Esophagus muscularis mucosa (tissue), 4 donors: ENCODE results near the gene RAMACL. TPM values are rescaled to one million over a fixed set of nuclear protein-coding genes. Genes with fewer than 3 reads are reported as not detected.

Experiments used
- DNase-seq: peaks from one replicate; pipeline ENCODE4 v3.0.0-alpha.2; 2017; ENCODE audit errors: extremely low spot score
- H3K27ac ChIP-seq, 4 donors: fragments of 200-600 bp; sonication (generic); replicated peaks in 1 of 4; 1 replicate in 3 of 4; 2 replicates in 1 of 4; pipeline ENCODE4 v1.5.1; 2016 to 2019; ENCODE audit warnings: mild to moderate bottlenecking in 1 of 4
- H3K27me3 ChIP-seq, 4 donors: fragments of 200-600 bp; sonication (generic); one replicate each; pipeline versions ENCODE4 v1.5.1 to v1.6.0; 2016 to 2019
- H3K36me3 ChIP-seq, 4 donors: fragments of 200-600 bp; sonication (generic); one replicate each; pipeline ENCODE4 v1.5.1; 2016 to 2019
- H3K4me1 ChIP-seq, 4 donors: fragments of 200-600 bp; sonication (generic); one replicate each; pipeline ENCODE4 v1.5.1; 2016 to 2019
- H3K4me3 ChIP-seq, 4 donors: fragments of 200-600 bp; sonication (generic); 1 replicate in 2 of 4; 2 replicates in 2 of 4; pipeline ENCODE4 v1.5.1; 2016 to 2019; ENCODE audit warnings: mild to moderate bottlenecking in 4 of 4, moderate library complexity in 1 of 4
- H3K9me3 ChIP-seq, 4 donors: fragments of 200-600 bp; sonication (generic); 1 replicate in 3 of 4; 2 replicates in 1 of 4; pipeline ENCODE4 v1.5.1; 2016 to 2019
- EP300 ChIP-seq: sonication (generic); formaldehyde crosslinking; IDR thresholded peaks from one replicate; pipeline ENCODE4 v1.6.1; 2017; ENCODE audit warnings: antibody characterized with exemption
- POLR2A ChIP-seq: fragments of 450-650 bp; IDR thresholded peaks from one replicate; pipeline ENCODE4 v1.6.1; 2017; ENCODE audit warnings: antibody characterized with exemption, moderate library complexity, mild to moderate bottlenecking, low read depth
- POLR2AphosphoS5 ChIP-seq, 2 donors: sonication (generic); formaldehyde crosslinking; IDR thresholded peaks; one replicate each; pipeline ENCODE4 v1.6.1; 2017; ENCODE audit warnings: antibody characterized with exemption in 2 of 2
- WGBS: methylation state at CpG from one replicate; pipeline ENCODE4 v1.1.5; 2018; 5-methylcytosine and 5-hydroxymethylcytosine counted together
- intact Hi-C: fragments of 100-400 bp; cut with DNase I; formaldehyde crosslinking; loops from one replicate; pipeline ENCODE4 v1.15.1; 2023
- total RNA-seq, 4 donors: library from RNA; depleted of rRNA; stranded (reverse); fragments of >200 nt; gene quantifications; one replicate each; pipeline versions ENCODE4 v1.1.0 to v1.2.1, GENCODE V29; 2016
- TF ChIP-seq, protein P1 (sequence below), 3 experiments: fragments of 200-600 bp in 2 of 3; fragments of 450-650 bp in 1 of 3; sonication (generic) in 2 of 3; IDR thresholded peaks; one replicate each; pipeline ENCODE4 v1.5.1; 2017 to 2019; ENCODE audit warnings: antibody characterized with exemption in 3 of 3, mild to moderate bottlenecking in 2 of 3, moderate library complexity in 1 of 3

RAMACL gene
- total RNA-seq, 4 donors from 2014 or later: 1.2 to 2.9 (median 2.1) TPM

DNA sequence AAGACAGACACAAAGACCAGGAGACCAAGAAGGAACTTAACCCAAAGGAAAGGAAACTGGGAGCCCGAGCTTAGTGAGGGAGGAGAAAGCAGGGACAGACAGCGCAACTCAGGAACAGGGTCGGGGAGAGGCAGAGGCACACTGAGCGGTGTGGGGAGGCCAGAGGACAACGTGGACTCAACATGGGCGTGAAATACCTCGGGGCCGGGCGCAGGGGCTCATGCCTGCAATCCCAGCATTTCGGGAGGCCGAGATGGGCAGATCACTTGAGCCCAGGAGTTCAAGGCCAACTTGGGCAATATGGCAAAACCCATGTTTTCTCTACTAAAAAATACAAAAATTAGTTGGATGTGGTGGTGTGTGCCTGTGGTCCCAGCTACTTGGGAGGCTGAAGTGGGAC, 46.3 kb upstream of the RAMACL start:
- TF ChIP-seq POLR2AphosphoS5 (IDR thresholded peaks at IDR 0.05) (no peak), POLR2A (no peak), EP300 (no peak)
- TF ChIP-seq, protein P1, sequence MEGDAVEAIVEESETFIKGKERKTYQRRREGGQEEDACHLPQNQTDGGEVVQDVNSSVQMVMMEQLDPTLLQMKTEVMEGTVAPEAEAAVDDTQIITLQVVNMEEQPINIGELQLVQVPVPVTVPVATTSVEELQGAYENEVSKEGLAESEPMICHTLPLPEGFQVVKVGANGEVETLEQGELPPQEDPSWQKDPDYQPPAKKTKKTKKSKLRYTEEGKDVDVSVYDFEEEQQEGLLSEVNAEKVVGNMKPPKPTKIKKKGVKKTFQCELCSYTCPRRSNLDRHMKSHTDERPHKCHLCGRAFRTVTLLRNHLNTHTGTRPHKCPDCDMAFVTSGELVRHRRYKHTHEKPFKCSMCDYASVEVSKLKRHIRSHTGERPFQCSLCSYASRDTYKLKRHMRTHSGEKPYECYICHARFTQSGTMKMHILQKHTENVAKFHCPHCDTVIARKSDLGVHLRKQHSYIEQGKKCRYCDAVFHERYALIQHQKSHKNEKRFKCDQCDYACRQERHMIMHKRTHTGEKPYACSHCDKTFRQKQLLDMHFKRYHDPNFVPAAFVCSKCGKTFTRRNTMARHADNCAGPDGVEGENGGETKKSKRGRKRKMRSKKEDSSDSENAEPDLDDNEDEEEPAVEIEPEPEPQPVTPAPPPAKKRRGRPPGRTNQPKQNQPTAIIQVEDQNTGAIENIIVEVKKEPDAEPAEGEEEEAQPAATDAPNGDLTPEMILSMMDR (IDR thresholded peaks at IDR 0.05): no peak
- intact Hi-C loops: loop anchor here (5.0 kb wide), 1 partner anchor 55 kb away; no protein-coding TSS in a partner anchor
- 92% methylated on average over 11 of the region's 11 CpGs for WGBS
- DNase-seq: no peak
- no peaks in the 10 kb centered on the region for H3K27me3 ChIP-seq
- H3K27ac ChIP-seq: no peak overlapping the region
- H3K4me3 ChIP-seq: no peak overlapping the region
- no peaks in the 10 kb centered on the region for H3K9me3 ChIP-seq
- H3K36me3 ChIP-seq: no peaks in the 10 kb centered on the region
- H3K4me1 ChIP-seq: peaks cover 23 to 34% (median 26%) of the 10 kb centered on the region in 4 donors

DNA sequence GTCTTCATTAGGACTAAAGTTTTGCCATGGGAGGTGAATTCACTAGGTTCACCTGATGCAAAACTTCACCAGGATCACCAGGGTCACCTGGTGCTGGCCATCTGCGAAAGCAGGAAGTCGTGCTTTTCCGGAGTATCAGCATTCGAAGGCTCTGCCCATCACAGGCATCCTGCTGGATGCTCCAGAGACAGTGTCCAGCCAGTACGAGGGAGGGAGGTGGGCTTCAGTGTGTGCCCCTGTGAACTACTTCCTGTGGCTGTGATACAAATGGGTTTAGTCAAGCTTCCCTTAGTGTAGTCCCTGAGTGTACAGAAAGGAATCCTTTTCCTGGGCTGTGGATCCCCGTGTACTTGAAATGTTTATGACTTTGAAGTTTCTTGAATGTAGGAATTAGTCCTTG, 44.0 kb upstream of the RAMACL start:
- Histone ChIP-seq H3K4me1 (peaks cover 12 to 26% (median 24%) of the 10 kb centered on the region in 4 donors), H3K27me3 (no peaks in the 10 kb centered on the region), H3K4me3 (no peak overlapping the region), H3K27ac (no peak overlapping the region), H3K9me3 (no peaks in the 10 kb centered on the region), H3K36me3 (peaks cover 0 to 4% (median 0%) of the 10 kb centered on the region in 4 donors)
- WGBS: 81% methylated on average over 5 of the region's 6 CpGs
- DNase-seq: no peak
- TF ChIP-seq, protein P1 (IDR thresholded peaks at IDR 0.05): no peak
- intact Hi-C loops: loop anchor here (5.0 kb wide), 1 partner anchor 57 kb away; no protein-coding TSS in a partner anchor

DNA sequence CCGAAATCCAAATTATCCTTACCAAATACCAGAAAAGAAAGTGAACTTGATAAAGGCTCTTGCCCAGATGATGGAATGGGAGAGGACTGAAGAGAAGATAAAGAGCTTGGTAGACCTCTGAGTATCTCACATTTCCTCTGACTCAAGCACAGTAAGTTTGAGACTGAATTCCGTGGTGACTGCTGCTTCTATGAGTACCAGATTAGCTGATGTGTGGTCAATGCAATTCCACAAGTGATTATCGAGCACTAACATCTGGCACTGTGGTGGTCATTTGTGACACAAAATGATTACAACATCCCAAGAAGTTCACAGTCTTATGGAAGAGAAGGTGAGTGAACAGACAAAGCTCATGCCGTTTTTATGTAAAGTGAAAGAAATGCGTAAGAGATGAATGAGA, 43.1 kb upstream of the RAMACL start:
- H3K4me1 ChIP-seq: peaks cover 10 to 34% (median 32%) of the 10 kb centered on the region in 4 donors
- intact Hi-C loops: loop anchor here (5.0 to 10.0 kb wide), 3 partner anchors 58 to 165 kb away; no protein-coding TSS in a partner anchor
- H3K36me3 ChIP-seq: peaks cover 0 to 4% (median 0%) of the 10 kb centered on the region in 4 donors
- H3K27ac ChIP-seq: no peak overlapping the region
- no peaks in the 10 kb centered on the region for H3K9me3 ChIP-seq
- TF ChIP-seq POLR2A: no peak
- TF ChIP-seq, protein P1 (IDR thresholded peaks at IDR 0.05): no peak
- TF ChIP-seq EP300: no peak
- no peak for TF ChIP-seq POLR2AphosphoS5 (IDR thresholded peaks at IDR 0.05)
- no peak overlapping the region for H3K4me3 ChIP-seq
- 85% methylated on average over 5 of the region's 5 CpGs for WGBS
- no peaks in the 10 kb centered on the region for H3K27me3 ChIP-seq
- no peak for DNase-seq

DNA sequence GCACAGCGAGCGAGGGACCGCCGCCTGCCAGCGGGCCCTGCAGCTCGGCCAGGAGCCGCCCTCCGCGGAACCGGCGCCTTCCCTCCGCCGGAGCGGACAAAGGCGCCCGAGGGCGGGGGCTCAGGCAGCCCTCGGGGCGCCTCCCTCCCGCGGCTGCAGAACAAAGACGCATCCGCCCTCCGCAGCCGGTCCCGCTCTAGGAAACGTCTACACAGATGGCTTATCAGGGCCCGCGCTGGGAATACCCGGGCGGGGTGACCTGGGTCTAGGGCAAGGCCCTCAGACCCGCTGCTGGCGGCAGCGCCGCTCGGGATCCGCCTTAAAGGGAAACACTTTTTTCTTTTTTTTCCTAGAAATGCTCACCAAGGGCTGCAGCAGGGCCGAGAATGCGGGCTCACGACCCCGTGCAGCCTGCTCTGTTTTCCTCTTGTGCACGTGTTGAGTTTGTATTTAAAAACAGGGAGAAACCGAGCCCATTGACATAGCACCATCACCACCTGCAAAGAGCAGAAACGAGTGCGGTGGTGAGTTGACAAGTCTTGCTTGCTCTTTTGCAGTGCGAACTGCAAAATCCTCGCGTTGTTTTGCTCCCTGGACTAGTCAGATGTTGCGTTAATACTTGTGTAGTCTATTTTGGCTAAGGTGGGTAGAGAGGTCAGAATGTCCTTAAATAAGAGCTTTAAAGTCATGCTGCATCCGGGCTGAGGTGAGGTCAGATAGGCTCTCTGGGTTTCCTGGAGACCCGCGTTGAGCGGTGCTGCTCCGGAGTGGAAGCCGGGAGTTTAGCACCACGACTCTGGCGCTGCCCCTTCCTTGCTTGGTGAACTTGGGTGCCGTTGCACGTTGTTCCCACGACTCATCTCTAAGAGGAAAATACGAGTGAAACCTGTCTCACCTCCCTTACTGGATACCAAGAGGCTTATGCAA, 41.7 kb upstream of the RAMACL start:
- intact Hi-C loops: loop anchor here (5.0 to 10.0 kb wide), 2 partner anchors 71 to 163 kb away; no protein-coding TSS in a partner anchor
- WGBS: 2% methylated on average over 47 of the region's 61 CpGs
- H3K36me3 ChIP-seq: peaks cover 0 to 4% (median 0%) of the 10 kb centered on the region in 4 donors
- no peaks in the 10 kb centered on the region for H3K9me3 ChIP-seq
- DNase-seq: no peak
- H3K4me1 ChIP-seq: peaks cover 17 to 49% (median 47%) of the 10 kb centered on the region in 4 donors
- no peaks in the 10 kb centered on the region for H3K27me3 ChIP-seq
- peak overlapping the region; percentile 82 to 96 (median 90) for H3K27ac ChIP-seq
- TF ChIP-seq POLR2AphosphoS5 (IDR thresholded peaks at IDR 0.05): no peak
- no peak for TF ChIP-seq POLR2A
- no peak for TF ChIP-seq EP300
- TF ChIP-seq, protein P1 (IDR thresholded peaks at IDR 0.05): no peak
- H3K4me3 ChIP-seq: peak overlapping the region; percentile 58 to 97 (median 85)
